NCI-H2196 treated with DMSO at 0.1 percent for 48 hours (cell line): ENCODE data around the gene ADAP1.

Experiments used
- DNase-seq: peaks from one replicate; lab custom pipeline; 2025; ENCODE audit not compliant: unreplicated experiment; lab: John Stamatoyannopoulos, UW

ADAP1 gene

GRCh38 chr7:923108-924041 is 31.1 kb downstream of the ADAP1 start:
- no peak for DNase-seq

- no peak for DNase-seq
Observed at GRCh38 chr7:922334-923107, 32.0 kb downstream of the ADAP1 start.

DNA sequence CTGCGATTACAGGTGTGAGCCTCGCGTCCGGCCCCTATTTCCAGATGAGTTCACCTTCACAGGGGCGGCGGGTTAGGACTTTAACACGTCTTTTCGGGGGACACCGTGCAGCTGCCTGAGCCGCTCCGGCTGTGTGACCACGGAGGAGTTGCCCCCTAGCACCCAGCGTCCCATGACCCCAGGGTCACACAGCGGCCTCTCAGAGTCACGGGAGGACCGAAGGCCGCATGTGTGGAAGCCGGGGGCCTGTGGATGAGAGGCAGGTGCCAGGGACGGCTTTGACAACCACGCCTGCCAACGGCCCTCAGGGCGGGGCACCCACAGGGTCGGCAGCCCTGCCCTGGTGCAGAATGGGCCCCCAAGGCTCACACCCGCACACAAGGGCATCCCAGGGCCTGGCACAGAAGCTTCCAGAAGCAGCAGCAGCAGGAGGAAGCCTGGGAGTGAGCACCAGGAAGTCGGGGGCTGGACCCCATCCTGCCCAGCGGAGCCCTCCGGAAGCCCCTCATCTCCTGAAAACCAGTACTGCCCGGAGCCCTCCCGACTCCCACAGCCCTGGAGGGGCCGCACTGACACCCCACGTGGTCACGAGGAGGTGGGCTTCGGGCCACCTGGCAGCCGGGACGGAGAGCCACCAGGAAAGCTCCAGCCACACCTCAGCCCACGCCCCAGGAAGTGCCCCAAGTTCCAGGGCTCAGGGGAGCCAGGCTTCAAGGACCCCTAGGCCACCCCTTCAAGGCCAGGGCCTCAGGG is 32.7 kb downstream of the ADAP1 start:
- no peak for DNase-seq

- no peak for DNase-seq
Observed at GRCh38 chr7:921071-921461, 33.4 kb downstream of the ADAP1 start.

DNA sequence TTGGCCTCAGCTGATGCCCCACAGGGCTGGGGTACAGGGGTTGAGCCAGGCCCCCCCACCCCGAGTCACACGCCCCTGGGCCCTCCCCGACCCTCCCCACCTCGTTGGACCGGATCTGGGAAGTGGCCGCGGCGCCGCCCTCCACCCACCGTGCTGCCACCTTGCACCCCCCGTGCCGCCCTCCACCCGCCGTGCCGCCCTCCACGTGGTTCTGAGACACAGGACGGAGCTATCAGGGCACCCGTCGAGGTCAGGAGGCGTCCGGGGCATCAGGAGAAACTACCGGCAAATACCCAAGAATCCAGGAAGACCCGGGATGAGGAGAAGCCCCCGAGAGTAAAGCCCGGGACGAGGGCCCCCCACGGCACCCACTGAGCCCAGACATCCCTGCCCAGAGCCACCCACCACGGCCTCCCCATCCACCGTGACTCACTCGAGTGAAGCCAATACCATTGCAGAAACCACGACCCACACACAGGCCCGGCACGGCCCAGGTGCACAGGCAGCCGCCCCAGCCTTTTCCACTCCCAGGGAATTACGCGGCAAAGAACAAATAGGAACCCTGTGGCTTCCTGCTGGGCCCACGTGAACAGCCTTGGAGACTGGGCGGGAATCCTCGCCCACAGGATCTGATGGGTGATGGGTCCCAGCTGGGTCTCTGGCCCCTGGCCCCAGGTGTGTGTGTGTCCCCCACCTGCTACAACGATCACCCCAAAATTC is 34.0 kb downstream of the ADAP1 start:
- DNase-seq = no peak

DNA sequence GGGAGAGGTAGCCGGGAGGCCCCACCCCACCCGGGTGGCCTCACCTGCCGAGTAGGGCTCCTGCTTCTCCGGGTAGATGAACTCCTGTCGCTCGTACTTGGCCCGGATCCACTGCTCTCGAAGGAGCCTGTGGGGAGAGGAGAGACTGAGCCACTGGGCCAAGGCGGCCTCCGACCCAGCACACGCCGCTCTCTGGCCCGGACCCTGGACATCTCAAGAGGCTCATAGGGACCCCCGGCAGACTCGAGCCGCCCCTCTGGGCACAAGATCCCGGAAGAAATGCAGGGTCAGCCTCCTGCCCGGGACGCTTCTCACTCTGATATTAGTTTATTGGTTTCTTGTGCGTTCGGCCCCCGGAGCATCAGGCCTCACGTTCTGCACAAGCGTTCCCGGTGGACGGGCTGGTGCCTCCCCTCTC is 34.5 kb downstream of the ADAP1 start:
- no peak for DNase-seq

DNA sequence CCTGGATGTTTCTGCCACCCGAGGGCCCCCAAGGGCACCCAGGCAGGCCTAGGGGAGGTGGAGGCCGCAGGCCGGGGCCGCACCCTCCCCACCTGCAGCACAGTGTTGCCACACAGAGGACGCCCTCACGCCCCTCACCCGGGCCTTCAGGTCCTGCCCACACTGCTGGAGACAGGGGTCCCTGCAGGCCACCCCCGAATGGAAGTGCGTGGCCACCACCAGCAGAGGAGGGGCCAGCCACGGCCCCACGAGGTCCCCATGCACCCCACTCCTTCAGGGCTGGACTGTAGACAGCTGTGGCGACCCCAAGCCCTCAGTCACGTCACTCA is 35.4 kb downstream of the ADAP1 start:
- no peak for DNase-seq

DNA sequence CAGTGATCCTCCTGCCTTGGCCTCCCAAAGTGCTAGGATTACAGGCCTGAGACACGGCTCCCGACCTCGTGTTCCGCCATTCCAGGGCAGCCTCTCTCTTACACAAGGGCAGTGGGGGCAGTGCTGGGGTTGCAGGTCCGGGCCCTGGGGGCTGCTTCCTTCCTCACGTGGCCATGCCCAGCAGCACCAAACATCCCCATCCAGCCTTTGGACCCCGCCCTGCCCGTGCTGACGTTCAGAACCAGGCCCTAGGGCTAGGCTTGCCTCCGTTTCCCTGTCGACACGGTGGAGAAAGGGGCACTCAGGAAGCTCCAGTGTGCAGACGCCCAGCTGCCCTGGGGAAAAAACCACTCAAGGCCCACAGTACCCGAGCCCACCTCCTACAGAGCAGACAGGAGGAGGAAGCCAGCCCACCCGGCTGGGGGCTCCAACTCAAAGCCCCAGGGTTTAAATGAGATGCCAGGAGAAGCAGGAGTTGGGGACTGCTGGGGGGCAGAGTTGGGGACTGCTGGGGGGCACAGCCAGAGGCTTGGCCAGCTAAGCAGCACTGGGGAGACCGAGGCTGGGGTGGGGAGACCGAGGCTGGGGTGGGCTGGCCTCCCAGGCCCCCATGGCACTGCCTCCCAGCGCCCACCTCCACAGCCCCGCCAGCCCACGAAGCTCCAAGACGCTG is 35.9 kb downstream of the ADAP1 start:
- no peak for DNase-seq

DNA sequence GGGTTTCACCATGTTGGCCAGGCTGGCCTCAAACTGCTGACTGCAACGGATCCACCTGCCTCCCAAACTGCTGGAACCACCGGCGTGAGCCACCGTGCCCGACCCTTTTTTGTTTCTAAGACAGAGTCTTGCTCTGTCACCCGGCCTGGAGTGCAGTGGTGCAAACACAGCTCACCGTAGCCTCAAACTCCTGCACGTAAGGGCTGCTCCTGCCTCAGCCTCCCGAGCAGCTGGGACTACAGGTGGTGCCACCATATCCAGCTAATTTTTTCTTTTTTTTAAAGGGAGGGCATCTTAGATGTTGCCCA is 36.4 kb downstream of the ADAP1 start:
- DNase-seq = no peak

- no peak for DNase-seq
Observed at GRCh38 chr7:917255-918117, 37.0 kb downstream of the ADAP1 start.

DNA sequence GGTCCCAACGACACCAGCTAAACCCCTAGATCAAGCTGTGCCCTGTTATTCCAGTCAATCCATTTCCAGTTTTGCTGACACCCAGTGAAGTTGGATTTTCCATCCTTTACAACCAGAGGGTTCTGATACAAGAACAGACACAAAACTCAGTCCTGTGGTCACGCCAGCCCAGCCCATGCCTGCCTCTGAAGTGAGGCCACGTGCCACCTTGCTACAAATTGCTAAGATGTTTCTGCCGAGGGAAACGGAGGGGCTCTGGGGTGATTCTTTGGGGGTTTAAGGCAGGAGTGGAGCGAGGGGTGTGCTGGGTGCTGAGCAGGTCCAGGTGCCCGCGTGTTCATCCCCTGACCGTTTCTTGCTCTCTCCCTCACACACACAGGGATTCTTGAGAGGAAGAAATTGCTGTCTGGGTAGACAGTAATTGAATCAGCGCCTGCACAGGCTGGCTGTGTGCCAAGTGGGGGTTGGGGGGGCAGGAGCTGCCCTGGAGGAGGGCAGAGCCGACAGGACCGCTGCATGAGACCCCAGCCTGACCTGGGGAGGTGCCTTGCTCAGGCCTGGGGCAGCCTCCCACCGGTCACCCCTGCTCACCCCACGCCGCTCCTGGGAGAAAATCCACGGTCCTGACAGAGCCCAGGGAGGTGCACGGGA is 38.1 kb downstream of the ADAP1 start:
- DNase-seq = no peak

GRCh38 chr7:915291-916218 is 38.9 kb downstream of the ADAP1 start:
- no peak for DNase-seq

DNA sequence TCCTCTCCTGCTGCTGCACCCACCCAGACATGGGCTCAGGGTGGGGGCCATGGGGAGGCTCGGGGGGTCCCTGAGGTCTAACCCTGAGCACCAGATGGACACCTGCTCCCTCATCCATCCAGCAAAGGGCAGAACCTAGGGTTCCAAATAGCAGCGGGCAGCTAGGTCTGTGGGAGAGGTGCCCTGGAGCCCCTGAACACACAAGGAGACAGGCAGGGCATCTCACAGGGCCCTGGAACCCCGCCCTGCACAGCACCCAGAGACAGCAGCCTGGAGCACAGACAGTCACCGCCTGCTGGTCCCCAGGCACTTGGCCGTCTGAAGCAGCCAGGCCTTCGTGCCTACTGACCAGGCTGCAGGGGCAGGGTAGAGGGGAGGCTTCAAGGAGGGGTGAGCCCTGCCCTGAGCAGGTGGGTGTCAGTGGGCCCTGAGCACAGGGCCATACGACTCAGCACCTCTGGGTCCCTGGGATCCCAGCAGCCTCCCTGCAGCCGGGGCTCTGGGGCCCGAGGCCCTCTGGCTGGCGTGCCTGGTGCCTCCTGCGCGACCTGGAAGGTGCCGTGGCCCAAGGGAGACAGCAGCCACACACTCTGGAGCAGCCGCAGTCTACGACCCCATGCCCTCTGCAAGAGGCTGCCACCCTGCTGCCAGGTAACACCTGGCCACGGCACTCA is 39.8 kb downstream of the ADAP1 start:
- no peak for DNase-seq

GRCh38 chr7:913736-914520 is 40.6 kb downstream of the ADAP1 start:
- DNase-seq = no peak

- DNase-seq = no peak
Observed at GRCh38 chr7:911791-912480, 42.5 kb downstream of the ADAP1 start.

DNA sequence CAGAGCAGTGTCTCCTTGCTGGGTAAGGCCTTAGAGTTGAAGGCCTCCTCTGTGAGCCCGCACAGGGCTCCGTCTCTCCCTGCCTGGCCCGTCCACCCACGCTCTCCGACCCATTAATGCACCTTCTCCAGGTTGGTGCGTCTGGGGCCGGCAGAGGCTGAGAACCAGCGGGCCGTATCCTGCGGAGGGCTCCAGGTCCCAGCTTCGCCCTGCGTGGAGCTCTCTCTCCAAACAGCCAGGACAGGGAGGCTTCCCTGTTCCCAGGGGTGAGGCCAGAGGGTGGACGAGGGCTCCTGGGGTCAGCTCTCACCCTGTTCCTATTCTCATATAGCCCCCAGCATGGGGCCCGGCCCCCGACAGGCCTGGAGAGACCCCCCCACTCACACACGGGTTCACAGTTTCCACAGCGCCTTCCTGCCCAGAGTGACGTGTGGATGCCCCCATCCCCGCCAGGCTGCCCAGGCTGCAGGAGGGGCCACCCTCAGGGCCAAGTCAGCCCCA is 43.5 kb downstream of the ADAP1 start:
- DNase-seq = no peak
